Thyroid gland (tissue), 4 donors: ENCODE data around the gene DACH1. TPM values are rescaled to one million over a fixed set of nuclear protein-coding genes. Genes with fewer than 3 reads are reported as not detected.

Experiments used
- DNase-seq, 2 donors: peaks; one replicate each; pipeline ENCODE4 v3.0.0-alpha.2; 2019
- H3K27ac ChIP-seq, 3 donors: fragments of 200-600 bp; sonication (generic); 1 replicate in 2 of 3; 2 replicates in 1 of 3; pipeline ENCODE4 v1.5.1; 2016 to 2019; ENCODE audit warnings: mild to moderate bottlenecking in 1 of 3, moderate library complexity in 1 of 3
- H3K27me3 ChIP-seq: fragments of 200-600 bp; sonication (generic); one replicate; pipeline ENCODE4 v1.5.1; 2019
- H3K36me3 ChIP-seq, 2 donors: fragments of 200-600 bp; sonication (generic); one replicate each; pipeline ENCODE4 v1.5.1; 2016 to 2019
- H3K4me1 ChIP-seq, 2 donors: fragments of 200-600 bp; sonication (generic); one replicate each; pipeline ENCODE4 v1.5.1; 2017 to 2019
- H3K4me3 ChIP-seq, 3 donors: fragments of 200-600 bp; sonication (generic); replicated peaks in 1 of 3; 1 replicate in 2 of 3; 2 replicates in 1 of 3; pipeline ENCODE4 v1.5.1; 2016; ENCODE audit warnings: mild to moderate bottlenecking in 1 of 3
- H3K9me3 ChIP-seq: fragments of 200-600 bp; sonication (generic); one replicate; pipeline ENCODE4 v1.5.1; 2017
- POLR2A ChIP-seq, 2 donors: fragments of 450-650 bp; IDR thresholded peaks; one replicate each; pipeline ENCODE4 v1.6.1; 2017; ENCODE audit warnings: antibody characterized with exemption in 2 of 2, mild to moderate bottlenecking in 2 of 2, moderate library complexity in 1 of 2
- WGBS, 2 donors: methylation state at CpG; one replicate each; pipeline ENCODE4 v1.1.5; 2017; 5-methylcytosine and 5-hydroxymethylcytosine counted together
- intact Hi-C: fragments of 100-400 bp; cut with DNase I; formaldehyde crosslinking; loops from one replicate; pipeline ENCODE4 v1.15.1; 2023
- total RNA-seq, 4 donors: library from RNA; depleted of rRNA; stranded (reverse); fragments of >200 nt; gene quantifications; one replicate each; pipeline ENCODE4 v1.2.3, GENCODE V29; 2016
- TF ChIP-seq, protein P1 (sequence below), 6 experiments: fragments of 200-600 bp in 3 of 6; fragments of 450-650 bp in 3 of 6; sonication (generic) in 3 of 6; IDR thresholded peaks; one replicate each; pipeline ENCODE4 v1.5.1; 2016 to 2019; ENCODE audit warnings: antibody characterized with exemption in 6 of 6, mild to moderate bottlenecking in 2 of 6, inconsistent platforms in 1 of 6, moderate library complexity in 1 of 6

Gene DACH1
- total RNA-seq, 4 donors from 2014 or later = 0.33 to 0.49 (median 0.33) TPM; not detected in 1

DNA sequence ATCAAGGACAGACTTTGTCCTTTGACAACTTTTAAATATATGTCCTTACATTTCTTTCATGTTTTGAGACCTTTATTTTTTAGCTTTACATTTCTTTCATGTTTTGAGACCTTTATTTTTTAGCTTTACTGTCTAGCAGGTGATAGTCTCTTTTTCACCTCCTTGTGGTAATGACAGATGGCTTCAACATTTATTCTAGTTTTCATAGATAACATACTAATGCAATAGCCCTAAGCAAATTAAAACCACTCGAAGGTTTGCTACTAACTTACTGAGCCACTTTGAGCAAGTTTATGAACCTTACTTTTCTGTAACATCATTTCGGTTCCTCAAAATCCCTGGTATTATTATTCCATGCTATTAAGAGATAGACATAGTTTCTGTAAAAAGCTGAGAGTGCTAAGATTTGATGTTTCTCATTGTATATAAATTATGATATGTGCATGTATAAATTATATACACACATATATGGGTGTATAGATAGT, 4.5 kb downstream of the DACH1 start:
- TF ChIP-seq POLR2A (IDR thresholded peaks at IDR 0.05) = no peak
- TF ChIP-seq, protein P1, sequence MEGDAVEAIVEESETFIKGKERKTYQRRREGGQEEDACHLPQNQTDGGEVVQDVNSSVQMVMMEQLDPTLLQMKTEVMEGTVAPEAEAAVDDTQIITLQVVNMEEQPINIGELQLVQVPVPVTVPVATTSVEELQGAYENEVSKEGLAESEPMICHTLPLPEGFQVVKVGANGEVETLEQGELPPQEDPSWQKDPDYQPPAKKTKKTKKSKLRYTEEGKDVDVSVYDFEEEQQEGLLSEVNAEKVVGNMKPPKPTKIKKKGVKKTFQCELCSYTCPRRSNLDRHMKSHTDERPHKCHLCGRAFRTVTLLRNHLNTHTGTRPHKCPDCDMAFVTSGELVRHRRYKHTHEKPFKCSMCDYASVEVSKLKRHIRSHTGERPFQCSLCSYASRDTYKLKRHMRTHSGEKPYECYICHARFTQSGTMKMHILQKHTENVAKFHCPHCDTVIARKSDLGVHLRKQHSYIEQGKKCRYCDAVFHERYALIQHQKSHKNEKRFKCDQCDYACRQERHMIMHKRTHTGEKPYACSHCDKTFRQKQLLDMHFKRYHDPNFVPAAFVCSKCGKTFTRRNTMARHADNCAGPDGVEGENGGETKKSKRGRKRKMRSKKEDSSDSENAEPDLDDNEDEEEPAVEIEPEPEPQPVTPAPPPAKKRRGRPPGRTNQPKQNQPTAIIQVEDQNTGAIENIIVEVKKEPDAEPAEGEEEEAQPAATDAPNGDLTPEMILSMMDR (IDR thresholded peaks at IDR 0.05) = no peak
- H3K4me3 ChIP-seq = no peak overlapping the region
- H3K27ac ChIP-seq = no peak overlapping the region
- WGBS, 2 donors = 82 to 90% methylated on average over 2 of the region's 2 CpGs
- no peak for DNase-seq
- H3K4me1 ChIP-seq = peaks cover 4 to 17% of the 10 kb centered on the region in 2 donors
- no peaks in the 10 kb centered on the region for H3K9me3 ChIP-seq
- peaks cover 4% of the 10 kb centered on the region for H3K27me3 ChIP-seq
- intact Hi-C loops = no loop called here
- no peaks in the 10 kb centered on the region for H3K36me3 ChIP-seq

DNA sequence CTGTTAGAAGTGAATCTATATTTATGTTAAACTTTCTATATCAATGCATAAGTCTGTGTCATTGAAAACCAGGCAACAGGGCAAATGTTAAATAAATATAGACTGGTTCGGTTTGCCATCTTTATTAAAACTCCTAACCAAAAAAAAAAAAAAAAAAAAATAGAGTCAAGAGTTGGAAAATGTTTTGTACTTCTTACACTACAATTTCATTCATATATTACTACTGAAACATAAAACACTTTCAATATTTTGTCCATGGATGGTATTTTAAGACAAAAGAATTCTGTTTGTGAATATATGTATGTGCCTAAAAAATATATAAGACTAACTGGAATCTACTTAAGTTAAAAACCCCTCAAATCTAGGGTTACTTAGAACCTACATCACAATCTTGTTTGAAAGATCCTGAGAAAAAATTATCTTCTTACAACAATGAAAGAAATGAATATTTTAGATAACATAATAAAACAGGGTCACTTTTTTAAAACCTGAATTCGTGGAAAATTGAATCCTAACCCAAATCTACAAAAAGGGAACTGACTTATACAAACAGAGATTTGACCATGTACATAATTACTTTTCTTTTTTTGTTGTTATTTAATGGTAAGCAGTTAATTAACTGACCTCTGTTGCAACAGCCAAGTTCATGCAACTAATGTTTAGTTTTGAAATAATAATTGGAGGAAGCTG, 5.1 kb downstream of the DACH1 start:
- no peak overlapping the region for H3K27ac ChIP-seq
- H3K4me3 ChIP-seq = no peak overlapping the region
- no peaks in the 10 kb centered on the region for H3K36me3 ChIP-seq
- H3K27me3 ChIP-seq = peaks cover 4% of the 10 kb centered on the region
- TF ChIP-seq POLR2A (IDR thresholded peaks at IDR 0.05) = no peak
- TF ChIP-seq, protein P1 (IDR thresholded peaks at IDR 0.05) = no peak
- intact Hi-C loops = no loop called here
- DNase-seq = no peak
- WGBS, 2 donors = 72 to 83% methylated on average over 2 of the region's 2 CpGs
- peaks cover 4 to 17% of the 10 kb centered on the region in 2 donors for H3K4me1 ChIP-seq
- no peaks in the 10 kb centered on the region for H3K9me3 ChIP-seq

DNA sequence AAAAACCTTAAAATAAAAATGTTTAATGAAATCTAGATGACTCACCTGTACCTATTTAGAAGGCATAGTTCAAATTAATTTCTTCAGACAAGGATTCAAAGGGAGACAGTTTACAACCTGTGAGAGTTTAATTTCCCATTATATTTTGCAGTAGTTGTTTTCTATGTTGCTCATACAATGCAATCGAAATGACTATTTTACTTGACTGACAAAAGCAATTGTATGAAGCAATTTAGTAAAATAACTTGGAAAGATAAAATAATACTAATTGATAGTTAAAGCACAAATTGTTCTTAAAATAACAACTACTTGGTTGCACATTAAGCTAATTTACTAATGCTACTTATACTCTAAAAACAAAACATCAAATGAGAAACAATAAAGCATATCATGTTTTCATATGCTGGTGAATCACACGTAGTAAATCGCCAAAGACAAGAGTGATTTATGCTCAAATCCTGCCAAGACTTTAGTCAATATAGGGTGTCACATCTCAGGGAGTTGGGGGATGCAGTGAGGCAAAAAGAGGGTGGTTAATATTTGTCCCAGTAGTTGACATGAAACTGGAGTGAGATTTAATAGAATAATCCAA, 6.4 kb downstream of the DACH1 start:
- TF ChIP-seq, protein P1 (IDR thresholded peaks at IDR 0.05) = no peak
- no peak for TF ChIP-seq POLR2A (IDR thresholded peaks at IDR 0.05)
- no peak overlapping the region for H3K27ac ChIP-seq
- 81 to 85% methylated on average over 3 of the region's 3 CpGs for WGBS, 2 donors
- no peak overlapping the region for H3K4me3 ChIP-seq
- intact Hi-C loops = no loop called here
- no peaks in the 10 kb centered on the region for H3K36me3 ChIP-seq
- DNase-seq = no peak
- H3K9me3 ChIP-seq = no peaks in the 10 kb centered on the region
- peaks cover 4 to 12% of the 10 kb centered on the region in 2 donors for H3K4me1 ChIP-seq
- H3K27me3 ChIP-seq = peaks cover 4% of the 10 kb centered on the region

DNA sequence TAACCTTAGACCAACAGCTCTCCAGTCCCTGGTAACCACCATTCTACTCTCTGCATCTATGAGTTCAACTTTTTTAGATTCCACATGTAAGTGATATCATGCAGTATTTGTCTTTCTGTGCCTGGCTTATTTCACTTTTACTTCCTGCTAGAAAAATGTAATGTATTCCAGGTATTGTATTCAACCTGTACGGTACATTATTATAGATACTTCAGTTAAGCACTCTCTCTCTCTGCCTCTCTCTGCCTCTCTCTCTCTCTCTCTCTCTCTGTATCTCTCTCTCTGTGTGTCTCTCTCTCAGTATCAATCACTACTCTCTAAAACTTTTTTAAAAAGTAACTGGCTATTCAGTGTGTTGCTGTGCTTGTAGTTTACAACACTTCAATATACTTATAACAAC, 8.4 kb downstream of the DACH1 start:
- H3K4me3 ChIP-seq = no peak overlapping the region
- intact Hi-C loops = no loop called here
- H3K9me3 ChIP-seq = no peaks in the 10 kb centered on the region
- WGBS, 2 donors = 41 to 96% methylated on average over 1 of the region's 1 CpG
- no peak overlapping the region for H3K27ac ChIP-seq
- no peaks in the 10 kb centered on the region for H3K4me1 ChIP-seq
- TF ChIP-seq POLR2A (IDR thresholded peaks at IDR 0.05) = no peak
- TF ChIP-seq, protein P1 (IDR thresholded peaks at IDR 0.05) = no peak
- no peaks in the 10 kb centered on the region for H3K36me3 ChIP-seq
- H3K27me3 ChIP-seq = no peaks in the 10 kb centered on the region
- no peak for DNase-seq

DNA sequence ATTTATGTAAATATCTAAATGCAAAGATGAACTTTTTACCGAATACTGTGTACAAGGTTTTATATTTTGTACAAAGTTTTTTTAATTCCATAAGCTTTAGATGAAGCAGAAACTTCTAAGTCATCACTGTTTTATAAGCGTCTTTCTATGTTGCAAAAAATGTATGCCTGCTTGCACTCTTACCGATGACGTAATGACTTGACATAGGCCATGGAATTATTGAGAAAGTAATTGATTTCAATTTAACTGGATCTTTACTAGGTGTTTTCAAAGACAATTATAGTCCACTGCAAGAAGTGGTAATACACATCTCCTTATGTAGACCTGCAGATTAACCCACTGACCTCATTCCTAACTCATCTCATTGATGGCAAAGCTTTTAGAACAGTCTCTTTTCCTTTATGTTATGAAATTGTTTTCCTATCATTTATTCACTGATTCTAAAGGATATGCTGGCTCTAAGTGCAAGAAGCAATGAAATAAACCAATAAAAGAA, 10.4 kb downstream of the DACH1 start:
- Histone ChIP-seq H3K4me3 (no peak overlapping the region), H3K27me3 (no peaks in the 10 kb centered on the region), H3K9me3 (no peaks in the 10 kb centered on the region), H3K27ac (no peak overlapping the region), H3K36me3 (no peaks in the 10 kb centered on the region), H3K4me1 (no peaks in the 10 kb centered on the region)
- intact Hi-C loops = no loop called here
- 96 to 97% methylated on average over 4 of the region's 4 CpGs for WGBS, 2 donors
- TF ChIP-seq, protein P1 (IDR thresholded peaks at IDR 0.05) = no peak
- TF ChIP-seq POLR2A (IDR thresholded peaks at IDR 0.05) = no peak
- DNase-seq = no peak
